Activated T-helper 2 cell treated with anti-CD3 and anti-CD28 coated beads, Interferon-gamma antibody, Interleukin-2, Interleukin-4, amounts not matched to agents 10 μg/mL and 5 μg/mL and 100 μg/mL, durations not matched to agents 14 hours and 24 hours and 36 hours (primary cell): Measurements from ENCODE around the gene UBE2J1. TPM values are rescaled to one million over a fixed set of nuclear protein-coding genes. Genes with fewer than 3 reads are reported as not detected.
"Not testable (repeated sequence)": the region's sequence is repeated elsewhere in the genome, so short reads cannot be mapped to it uniquely, and the experiment has no call there.

Experiments
- DNase-seq: peaks from one replicate; pipeline ENCODE4 v3.0.0; 2021; ENCODE audit warnings: low spot score
- H3K27ac Mint-ChIP-seq: one replicate; pipeline ENCODE4 v1.8.0; 2021; ENCODE audit warnings: mixed read lengths
- H3K27me3 Mint-ChIP-seq: one replicate; pipeline ENCODE4 v1.8.0; 2021; ENCODE audit warnings: low read depth, mixed read lengths
- H3K36me3 Mint-ChIP-seq: one replicate; pipeline ENCODE4 v1.8.0; 2021; ENCODE audit warnings: low read depth, mixed read lengths
- H3K4me1 Mint-ChIP-seq: one replicate; pipeline ENCODE4 v1.8.0; 2021; ENCODE audit warnings: low read depth, mixed read lengths
- H3K4me3 Mint-ChIP-seq: one replicate; pipeline ENCODE4 v1.8.0; 2021; ENCODE audit warnings: low read depth, mild to moderate bottlenecking, moderate library complexity, mixed read lengths
- H3K9me3 Mint-ChIP-seq: one replicate; pipeline ENCODE4 v1.8.0; 2021; ENCODE audit warnings: mixed read lengths
- intact Hi-C: fragments of 100-400 bp; cut with micrococcal nuclease; formaldehyde crosslinking; loops from one replicate; pipeline ENCODE4 v1.15.1; 2023
- total RNA-seq: library from RNA; stranded (reverse); gene quantifications from 2 replicates; pipeline ENCODE4 v1.2.3, GENCODE V29; 2022

The UBE2J1 gene
- total RNA-seq, 1 donor from 2014 or later = 34.4 TPM

- no peak for DNase-seq
- H3K27me3 Mint-ChIP-seq = no peaks in the 10 kb centered on the region
These were observed 41.6 kb downstream of the UBE2J1 start for GRCh38 chr6:89310929-89311328.

DNA sequence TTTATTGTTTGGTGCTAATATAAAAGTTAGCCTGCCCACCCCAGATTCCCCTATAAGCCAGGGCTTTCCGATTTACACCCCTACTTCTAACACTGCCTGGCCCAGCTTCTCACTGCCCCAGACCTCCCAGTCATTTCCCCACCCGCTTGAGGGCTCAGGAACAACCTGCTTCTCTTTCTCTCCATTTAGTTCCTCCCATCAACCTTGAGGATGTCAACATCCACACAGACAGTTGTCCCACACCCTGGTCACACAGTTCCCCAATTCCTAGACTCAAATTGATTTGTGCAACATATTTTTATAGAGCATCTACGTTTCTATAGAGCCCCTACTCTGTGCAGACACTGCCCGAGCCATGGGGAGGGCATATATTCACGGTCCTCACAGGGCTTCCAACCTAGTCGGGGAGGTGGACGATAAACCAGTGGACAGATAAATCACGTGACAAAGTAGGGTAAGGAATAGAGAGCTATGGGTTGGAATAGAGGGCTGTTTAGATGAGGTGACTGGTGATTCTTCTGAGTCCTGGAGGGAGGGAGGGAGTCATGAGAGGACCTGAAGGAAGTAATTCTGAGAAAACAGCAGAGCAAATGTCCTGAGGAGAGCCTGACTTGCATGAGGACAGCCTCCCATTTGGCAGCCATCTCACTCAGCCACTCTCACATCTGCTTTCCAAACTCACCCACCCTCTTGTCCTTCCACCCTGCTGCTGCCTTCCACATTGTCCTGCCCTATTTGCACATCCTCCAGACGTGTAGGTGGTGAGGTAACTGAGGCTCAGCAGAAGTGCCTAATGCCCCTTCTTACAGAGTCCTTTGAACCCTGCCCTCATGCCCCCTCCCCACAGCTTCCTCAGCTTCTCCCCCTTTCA, 43.8 kb downstream of the UBE2J1 start:
- H3K4me3 Mint-ChIP-seq = no peak overlapping the region
- H3K27ac Mint-ChIP-seq = no peak overlapping the region
- no peaks in the 10 kb centered on the region for H3K9me3 Mint-ChIP-seq
- H3K27me3 Mint-ChIP-seq = peaks cover 5% of the 10 kb centered on the region
- H3K4me1 Mint-ChIP-seq = no peaks in the 10 kb centered on the region
- no peaks in the 10 kb centered on the region for H3K36me3 Mint-ChIP-seq
- no peak for DNase-seq
- intact Hi-C loops = no loop called here

More at GRCh38 chr6:89310929-89311328, 41.6 kb downstream of the UBE2J1 start:
- Mint-ChIP-seq H3K4me1 (no peaks in the 10 kb centered on the region), H3K9me3 (no peaks in the 10 kb centered on the region), H3K4me3 (no peak overlapping the region), H3K36me3 (peaks cover 2% of the 10 kb centered on the region), H3K27ac (no peak overlapping the region)
- intact Hi-C loops = no loop called here

- DNase-seq, H3K27me3 Mint-ChIP-seq, intact Hi-C loops, H3K36me3 Mint-ChIP-seq, H3K4me3 Mint-ChIP-seq, H3K9me3 Mint-ChIP-seq, H3K27ac Mint-ChIP-seq, H3K4me1 Mint-ChIP-seq: not testable (repeated sequence)
These were observed 48.0 kb downstream of the UBE2J1 start for GRCh38 chr6:89304517-89304916.

- H3K27ac Mint-ChIP-seq = no peak overlapping the region
- H3K4me3 Mint-ChIP-seq = no peak overlapping the region
- H3K4me1 Mint-ChIP-seq = peaks cover 19% of the 10 kb centered on the region
- H3K27me3 Mint-ChIP-seq = peaks cover 6% of the 10 kb centered on the region
- intact Hi-C loops = no loop called here
- H3K36me3 Mint-ChIP-seq = no peaks in the 10 kb centered on the region
- H3K9me3 Mint-ChIP-seq = no peaks in the 10 kb centered on the region
- no peak for DNase-seq
These were observed 49.6 kb downstream of the UBE2J1 start for GRCh38 chr6:89302936-89303335.

- Mint-ChIP-seq H3K4me1 (peaks cover 25% of the 10 kb centered on the region), H3K4me3 (no peak overlapping the region), H3K27ac (no peak overlapping the region), H3K9me3 (no peaks in the 10 kb centered on the region), H3K36me3 (no peaks in the 10 kb centered on the region), H3K27me3 (peaks cover 6% of the 10 kb centered on the region)
- no peak for DNase-seq
- intact Hi-C loops = no loop called here
These were observed 50.2 kb downstream of the UBE2J1 start for GRCh38 chr6:89302195-89302770.

GRCh38 chr6:89301586-89302194, 50.8 kb downstream of the UBE2J1 start:
- no peaks in the 10 kb centered on the region for H3K9me3 Mint-ChIP-seq
- H3K27ac Mint-ChIP-seq = no peak overlapping the region
- H3K36me3 Mint-ChIP-seq = no peaks in the 10 kb centered on the region
- intact Hi-C loops = no loop called here
- peaks cover 25% of the 10 kb centered on the region for H3K4me1 Mint-ChIP-seq
- no peak for DNase-seq
- no peak overlapping the region for H3K4me3 Mint-ChIP-seq
- H3K27me3 Mint-ChIP-seq = peaks cover 6% of the 10 kb centered on the region

GRCh38 chr6:89299466-89299850, 53.1 kb downstream of the UBE2J1 start:
- H3K27me3 Mint-ChIP-seq = peaks cover 2% of the 10 kb centered on the region
- no peaks in the 10 kb centered on the region for H3K36me3 Mint-ChIP-seq
- H3K9me3 Mint-ChIP-seq = no peaks in the 10 kb centered on the region
- DNase-seq = no peak
- H3K4me1 Mint-ChIP-seq = peaks cover 25% of the 10 kb centered on the region
- peak overlapping the region; percentile 36 for H3K27ac Mint-ChIP-seq
- no peak overlapping the region for H3K4me3 Mint-ChIP-seq
- intact Hi-C loops = loop anchor here (5.0 kb wide), 1 partner anchor 152 kb away; the partner anchor contains the start of gene PM20D2

DNA sequence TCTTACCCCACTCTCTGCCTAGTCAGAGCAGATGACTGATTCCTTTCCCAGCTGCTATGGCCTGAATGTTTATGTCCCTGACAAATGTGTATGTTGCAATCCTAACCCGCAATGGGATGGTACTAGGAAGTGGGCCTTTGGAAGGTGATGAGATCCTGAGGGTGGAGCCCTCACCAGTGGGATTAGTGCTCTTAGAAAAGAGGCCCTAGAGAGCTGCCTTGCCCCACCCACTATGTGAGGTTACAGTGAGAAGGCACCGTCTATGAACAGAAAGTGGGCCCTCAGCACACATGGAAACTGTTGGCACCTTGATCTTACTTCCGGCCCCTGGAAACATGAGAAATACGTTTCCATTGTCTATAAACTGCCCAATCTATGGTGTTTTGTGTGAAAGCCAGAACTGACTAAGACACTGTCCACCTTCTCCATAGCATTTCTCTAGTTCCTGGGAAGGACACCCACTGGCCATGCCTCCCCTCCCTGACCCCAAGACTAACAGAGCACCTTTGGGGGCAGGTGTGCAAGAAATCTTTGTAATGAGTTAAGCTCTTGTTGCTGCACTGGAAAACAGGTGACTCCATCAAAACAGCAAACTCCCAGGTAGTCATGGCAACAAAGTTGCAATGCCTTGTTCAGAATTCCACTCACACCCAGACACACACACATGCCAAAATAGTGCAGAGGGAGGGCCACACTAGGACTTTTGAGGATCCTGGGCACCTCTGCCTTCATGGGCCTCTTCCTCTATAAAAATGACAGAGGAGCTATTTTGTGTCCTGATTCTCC, 53.6 kb downstream of the UBE2J1 start:
- Mint-ChIP-seq H3K27ac (peak overlapping the region; percentile 83), H3K36me3 (no peaks in the 10 kb centered on the region), H3K4me3 (no peak overlapping the region), H3K9me3 (no peaks in the 10 kb centered on the region), H3K27me3 (peaks cover 2% of the 10 kb centered on the region), H3K4me1 (peaks cover 25% of the 10 kb centered on the region)
- peak; percentile 51 for DNase-seq
- intact Hi-C loops = loop anchor here (1.0 to 5.0 kb wide), 2 partner anchors 51 to 152 kb away; partner anchors contain the start of gene PM20D2

DNA sequence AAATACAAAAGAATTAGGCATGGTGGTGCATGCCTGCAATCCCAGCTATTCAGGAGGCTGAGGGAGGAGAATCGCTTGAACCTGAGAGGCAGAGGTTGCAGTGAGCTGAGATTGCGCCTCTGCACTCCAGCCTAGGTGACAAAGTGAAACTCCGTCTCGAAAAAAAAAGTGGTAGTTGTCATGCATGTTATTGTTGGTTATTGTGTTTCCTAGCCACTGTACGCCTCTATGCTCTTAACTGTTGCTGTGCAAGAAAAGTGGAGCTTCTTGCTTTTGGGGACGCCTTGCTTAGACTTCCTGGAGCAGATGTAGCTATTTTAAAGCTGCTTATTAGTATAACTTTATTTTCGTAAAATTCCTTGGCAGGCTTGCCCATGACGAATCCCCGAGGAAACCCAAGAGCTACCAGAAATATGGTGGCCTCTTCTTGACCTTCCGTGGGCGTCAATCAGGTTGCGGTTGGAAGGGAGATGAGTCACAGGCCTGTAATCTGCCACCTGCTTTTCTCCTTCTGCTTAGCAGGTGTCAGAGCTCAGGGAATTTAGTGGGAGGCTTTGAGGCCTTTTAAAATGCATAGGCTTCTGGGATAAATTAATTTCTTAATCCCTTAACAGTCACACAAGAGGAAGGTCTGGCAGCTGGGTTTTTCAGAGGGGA, 54.7 kb downstream of the UBE2J1 start:
- H3K4me1 Mint-ChIP-seq = peaks cover 25% of the 10 kb centered on the region
- intact Hi-C loops = loop anchor here (1.0 to 5.0 kb wide), 2 partner anchors 52 to 151 kb away; partner anchors contain the start of gene PM20D2

DNA sequence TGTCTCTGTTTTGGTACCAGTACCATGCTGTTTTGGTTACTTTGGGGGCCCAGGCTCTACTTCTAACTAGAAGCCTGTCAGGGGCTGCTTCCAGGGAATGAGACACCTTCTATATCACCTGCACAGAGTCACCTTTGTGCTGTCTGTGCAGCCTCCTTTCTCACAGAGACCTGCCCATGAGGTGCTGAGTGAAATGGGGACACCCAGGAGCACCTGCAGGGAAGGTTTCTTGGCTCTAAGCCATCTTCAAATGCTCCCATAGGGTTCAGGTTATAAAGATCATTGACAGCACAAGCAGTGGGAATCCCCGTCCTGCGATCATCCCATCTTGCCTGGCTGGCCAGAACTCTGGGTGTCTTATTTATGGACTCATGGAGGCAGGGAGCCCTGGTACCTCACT, 56.5 kb downstream of the UBE2J1 start:
- Mint-ChIP-seq H3K4me1 (peaks cover 25% of the 10 kb centered on the region), H3K36me3 (no peaks in the 10 kb centered on the region), H3K27me3 (no peaks in the 10 kb centered on the region), H3K4me3 (no peak overlapping the region), H3K9me3 (no peaks in the 10 kb centered on the region), H3K27ac (no peak overlapping the region)
- no peak for DNase-seq
- intact Hi-C loops = loop anchor here (5.0 kb wide), 1 partner anchor 149 kb away; the partner anchor contains the start of gene PM20D2

More for the DNA sequence above, 54.7 kb downstream of the UBE2J1 start:
- H3K36me3 Mint-ChIP-seq = no peaks in the 10 kb centered on the region
- H3K27me3 Mint-ChIP-seq = no peaks in the 10 kb centered on the region
- peak; percentile 60 for DNase-seq
- no peaks in the 10 kb centered on the region for H3K9me3 Mint-ChIP-seq
- peak overlapping the region; percentile 83 for H3K27ac Mint-ChIP-seq
- peak overlapping the region; percentile 37 for H3K4me3 Mint-ChIP-seq

GRCh38 chr6:89295116-89295515, 57.4 kb downstream of the UBE2J1 start:
- H3K27ac Mint-ChIP-seq, H3K9me3 Mint-ChIP-seq, DNase-seq, H3K27me3 Mint-ChIP-seq, H3K36me3 Mint-ChIP-seq, H3K4me3 Mint-ChIP-seq: not testable (repeated sequence)
- intact Hi-C loops = loop anchor here (5.0 kb wide), 1 partner anchor 148 kb away; the partner anchor contains the start of gene PM20D2
- H3K4me1 Mint-ChIP-seq = peaks cover 25% of the 10 kb centered on the region
